PC-3 (cell line): ENCODE measurements around the gene BCAS3. TPM values are rescaled to one million over a fixed set of nuclear protein-coding genes. Genes with fewer than 3 reads are reported as not detected.

Experiments
- ATAC-seq: fragments of 200-7000 bp; cut with Tn5 transposase; 2 replicates; pipeline ENCODE4 v1.9.1; 2020; ENCODE audit warnings: mild to moderate bottlenecking, moderate library complexity
- BruUV-seq: library from RNA; stranded (reverse); fragments of 400-500 nt; replicated peaks from 2 replicates; lab custom pipeline; 2021; lab: Mats Ljungman, UMichigan
- CTCF ChIA-PET: fragments of 300-600 bp; sonication (Branson Sonifier 250); formaldehyde crosslinking; loops from one replicate; lab custom pipeline; 2022; ENCODE audit warnings: antibody characterized with exemption; lab: Charles Lee
- POLR2A ChIA-PET: fragments of 300-600 bp; sonication (Branson Sonifier 250); formaldehyde crosslinking; loops from one replicate; lab custom pipeline; 2022; ENCODE audit warnings: antibody characterized with exemption; ENCODE audit not compliant: unreplicated experiment; lab: Charles Lee
- DNase-seq: peaks from one replicate; pipeline ENCODE4 v3.0.0-alpha.2; 2015
- H2AFZ ChIP-seq: fragments of 300-600 bp; sonication (generic); 2 replicates; pipeline ENCODE4 v1.6.0; 2016; ENCODE audit warnings: antibody characterized with exemption, low read length
- H3F3A ChIP-seq: fragments of 300-600 bp; sonication (generic); one replicate; pipeline ENCODE4 v1.6.0; 2017; ENCODE audit warnings: antibody characterized with exemption, low read length, control low read depth, mild to moderate bottlenecking; ENCODE audit not compliant: unreplicated experiment
- H3K27ac ChIP-seq: fragments of 300-600 bp; sonication (generic); 2 replicates; pipeline ENCODE4 v1.5.1; 2016; ENCODE audit warnings: mild to moderate bottlenecking, low read length
- H3K27me3 ChIP-seq: fragments of 300-600 bp; sonication (generic); 2 replicates; pipeline ENCODE4 v1.6.1; 2016; ENCODE audit warnings: low read length, mixed read lengths
- H3K36me3 ChIP-seq: fragments of 300-600 bp; sonication (generic); 2 replicates; pipeline ENCODE4 v1.6.1; 2016; ENCODE audit warnings: low read depth, mixed run types, low read length, mixed read lengths
- H3K4me1 ChIP-seq: fragments of 300-600 bp; sonication (generic); 2 replicates; pipeline ENCODE4 v1.5.1; 2016; ENCODE audit warnings: low read length; ENCODE audit not compliant: insufficient read depth
- H3K4me2 ChIP-seq: fragments of 300-600 bp; sonication (generic); 2 replicates; pipeline ENCODE4 v1.6.0; 2016; ENCODE audit warnings: low read length
- H3K4me3 ChIP-seq: fragments of 300-600 bp; sonication (generic); 2 replicates; pipeline ENCODE4 v1.5.1; 2016; ENCODE audit warnings: mild to moderate bottlenecking, low read length, mixed read lengths
- H3K79me2 ChIP-seq: fragments of 300-600 bp; sonication (generic); 2 replicates; pipeline ENCODE4 v1.6.1; 2017; ENCODE audit warnings: low read length, mixed read lengths
- H3K9ac ChIP-seq: fragments of 300-600 bp; sonication (generic); 2 replicates; pipeline ENCODE4 v1.6.0; 2016; ENCODE audit warnings: mild to moderate bottlenecking, low read length
- H3K9me2 ChIP-seq: fragments of 300-600 bp; sonication (generic); replicated peaks from 2 replicates; pipeline ENCODE4 v1.6.1; 2016; ENCODE audit warnings: mixed run types, low read length, mixed read lengths
- H3K9me3 ChIP-seq: fragments of 300-600 bp; sonication (generic); 2 replicates; pipeline ENCODE4 v1.6.1; 2016; ENCODE audit warnings: low read length, mixed read lengths
- H4K20me1 ChIP-seq: fragments of 300-600 bp; sonication (generic); 2 replicates; pipeline ENCODE4 v1.6.1; 2016; ENCODE audit warnings: low read length, mixed read lengths
- CTCF ChIP-seq: fragments of 300-600 bp; sonication (generic); conservative IDR thresholded peaks from 2 replicates; pipeline ENCODE4 v1.5.1; 2017; ENCODE audit warnings: antibody characterized with exemption, low read depth, mild to moderate bottlenecking, low read length
- EZH2 ChIP-seq: fragments of 300-600 bp; sonication (generic); IDR thresholded peaks from one replicate; pipeline ENCODE4 v1.6.1; 2017; ENCODE audit warnings: antibody characterized with exemption, mild to moderate bottlenecking, low read length; ENCODE audit not compliant: unreplicated experiment
- EZH2phosphoT487 ChIP-seq: fragments of 300-600 bp; sonication (generic); IDR thresholded peaks from 2 replicates; pipeline ENCODE4 v1.6.1; 2018; ENCODE audit warnings: mild to moderate bottlenecking, antibody characterized with exemption, low read length, borderline replicate concordance
- intact Hi-C: fragments of 100-400 bp; cut with micrococcal nuclease; formaldehyde crosslinking; loops from 2 replicates; pipeline ENCODE4 v1.9.0; 2023
- total RNA-seq: library from RNA; depleted of rRNA; stranded (reverse); fragments of >200 nt; gene quantifications from 2 replicates; pipeline ENCODE4 v1.2.3, GENCODE V29; 2014

The BCAS3 gene
- total RNA-seq, 1 experiment from 2014 or later, result 25.9 TPM

GRCh38 chr17:61127960-61128359 is 450.3 kb downstream of the BCAS3 start:
- no peaks in the 10 kb centered on the region for H3K9me3 ChIP-seq
- ATAC-seq (no peak), DNase-seq (no peak)
- CTCF ChIA-PET, result no interaction called here
- BruUV-seq, result no TSS peak
- H4K20me1 ChIP-seq, result no peaks in the 10 kb centered on the region
- no peak overlapping the region for H3K4me3 ChIP-seq
- H3F3A ChIP-seq, result no peaks in the 10 kb centered on the region
- no peaks in the 10 kb centered on the region for H3K27me3 ChIP-seq
- peaks cover 7% of the 10 kb centered on the region for H3K4me1 ChIP-seq
- TF ChIP-seq EZH2phosphoT487 (no peak), CTCF (no peak), EZH2 (no peak)
- intact Hi-C loops, result no loop called here
- H3K36me3 ChIP-seq, result no peaks in the 10 kb centered on the region
- POLR2A ChIA-PET, result no interaction called here
- H2AFZ ChIP-seq, result no peak overlapping the region
- no peaks in the 10 kb centered on the region for H3K9me2 ChIP-seq
- no peak overlapping the region for H3K4me2 ChIP-seq
- no peak overlapping the region for H3K9ac ChIP-seq
- no peak overlapping the region for H3K27ac ChIP-seq
- H3K79me2 ChIP-seq, result no peaks in the 10 kb centered on the region

GRCh38 chr17:61128661-61129115 is 451.0 kb downstream of the BCAS3 start:
- no peak for ATAC-seq
- POLR2A ChIA-PET, result no interaction called here
- Histone ChIP-seq H3K79me2 (no peaks in the 10 kb centered on the region), H3K27me3 (no peaks in the 10 kb centered on the region), H3K9ac (no peak overlapping the region), H3K9me3 (no peaks in the 10 kb centered on the region), H3K4me2 (no peak overlapping the region), H3F3A (no peaks in the 10 kb centered on the region), H4K20me1 (no peaks in the 10 kb centered on the region), H3K27ac (no peak overlapping the region), H3K9me2 (no peaks in the 10 kb centered on the region), H3K4me3 (no peak overlapping the region), H3K36me3 (no peaks in the 10 kb centered on the region), H2AFZ (no peak overlapping the region), H3K4me1 (peaks cover 7% of the 10 kb centered on the region)
- TF ChIP-seq CTCF, result no peak
- TF ChIP-seq EZH2phosphoT487, result no peak
- no peak for TF ChIP-seq EZH2
- BruUV-seq, result no TSS peak
- intact Hi-C loops, result no loop called here
- CTCF ChIA-PET, result no interaction called here
- DNase-seq, result no peak

- POLR2A ChIA-PET, result no interaction called here
These were observed 451.9 kb downstream of the BCAS3 start for GRCh38 chr17:61129267-61130254.

More at GRCh38 chr17:61129267-61130254, 451.9 kb downstream of the BCAS3 start:
- Histone ChIP-seq H3K9ac (no peak overlapping the region), H3K27me3 (no peaks in the 10 kb centered on the region), H3K9me3 (no peaks in the 10 kb centered on the region), H3K36me3 (no peaks in the 10 kb centered on the region), H3K79me2 (no peaks in the 10 kb centered on the region), H3K4me1 (peaks cover 2% of the 10 kb centered on the region), H3K4me2 (no peak overlapping the region), H3K27ac (no peak overlapping the region), H2AFZ (no peak overlapping the region), H3K4me3 (no peak overlapping the region), H4K20me1 (no peaks in the 10 kb centered on the region), H3F3A (no peaks in the 10 kb centered on the region), H3K9me2 (no peaks in the 10 kb centered on the region)
- TF ChIP-seq CTCF (no peak), EZH2 (no peak)
- BruUV-seq, result no TSS peak
- ATAC-seq (no peak), DNase-seq (no peak)
- CTCF ChIA-PET, result no interaction called here
- intact Hi-C loops, result no loop called here
